GM21786 (cell line): Measurements from ENCODE around the gene DCHS1.

Source experiments
- ATAC-seq: cut with Tn5 transposase; IDR thresholded peaks from one replicate; pipeline ENCODE4 v1.9.1; 2021; ENCODE audit not compliant: unreplicated experiment

The DCHS1 gene

DNA sequence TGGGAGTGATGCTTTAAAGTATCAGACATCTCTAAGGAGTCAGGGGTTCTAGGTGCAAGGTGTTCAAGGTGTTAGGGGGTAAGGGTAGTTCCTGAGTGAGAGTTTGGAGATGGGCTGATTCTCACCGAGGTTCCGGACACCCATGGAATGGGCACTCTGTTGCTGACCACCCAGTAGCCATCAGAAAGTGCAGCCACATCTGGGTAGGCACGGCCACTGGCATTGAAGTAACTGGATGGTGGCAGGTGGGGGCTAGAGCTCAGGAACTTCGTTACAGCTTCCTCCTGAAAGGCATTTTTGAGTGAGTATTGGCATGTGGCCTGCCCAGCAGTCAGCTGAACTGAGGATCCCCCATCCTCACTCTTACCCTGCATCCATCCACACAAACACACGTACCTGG is 40.6 kb downstream of the DCHS1 start:
- ATAC-seq = no peak

DNA sequence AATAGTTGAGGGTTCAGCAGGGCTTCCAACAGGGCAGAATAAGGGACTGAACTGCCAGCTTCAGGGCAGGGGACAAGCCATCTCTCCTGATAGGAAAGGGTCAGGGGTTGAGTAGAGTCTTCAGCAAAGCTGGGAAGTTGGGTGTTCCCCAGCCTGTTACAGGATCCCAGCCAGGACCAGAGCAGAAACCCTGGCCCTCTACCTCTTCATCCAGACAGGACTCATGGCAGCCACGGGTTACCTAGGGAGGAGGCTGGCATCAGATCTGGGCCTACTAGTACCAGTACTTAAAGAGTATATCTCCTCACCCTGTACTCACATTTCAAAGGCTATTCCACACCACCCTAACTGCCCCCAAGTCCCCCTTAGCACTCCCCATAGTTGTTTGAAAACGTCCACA is 41.2 kb downstream of the DCHS1 start:
- ATAC-seq = no peak

DNA sequence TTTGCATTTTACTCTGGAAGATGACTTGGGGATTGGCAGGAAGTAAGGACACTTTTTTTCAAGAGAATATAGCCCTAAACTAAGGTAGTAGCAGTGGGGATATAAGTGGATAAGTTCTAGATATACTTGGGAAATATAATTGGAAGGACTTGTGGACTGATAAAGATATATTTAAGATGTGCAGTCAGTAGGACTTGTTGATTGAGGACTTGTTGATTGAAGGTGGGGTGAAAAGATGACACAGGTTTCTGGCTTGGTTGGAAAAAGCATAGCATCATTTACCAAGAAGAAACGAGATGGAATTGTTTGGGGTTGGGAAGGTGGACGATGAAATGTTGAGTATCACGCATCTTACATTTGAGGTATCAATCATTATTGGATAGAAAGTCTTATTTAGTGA is 42.1 kb downstream of the DCHS1 start:
- no peak for ATAC-seq

DNA sequence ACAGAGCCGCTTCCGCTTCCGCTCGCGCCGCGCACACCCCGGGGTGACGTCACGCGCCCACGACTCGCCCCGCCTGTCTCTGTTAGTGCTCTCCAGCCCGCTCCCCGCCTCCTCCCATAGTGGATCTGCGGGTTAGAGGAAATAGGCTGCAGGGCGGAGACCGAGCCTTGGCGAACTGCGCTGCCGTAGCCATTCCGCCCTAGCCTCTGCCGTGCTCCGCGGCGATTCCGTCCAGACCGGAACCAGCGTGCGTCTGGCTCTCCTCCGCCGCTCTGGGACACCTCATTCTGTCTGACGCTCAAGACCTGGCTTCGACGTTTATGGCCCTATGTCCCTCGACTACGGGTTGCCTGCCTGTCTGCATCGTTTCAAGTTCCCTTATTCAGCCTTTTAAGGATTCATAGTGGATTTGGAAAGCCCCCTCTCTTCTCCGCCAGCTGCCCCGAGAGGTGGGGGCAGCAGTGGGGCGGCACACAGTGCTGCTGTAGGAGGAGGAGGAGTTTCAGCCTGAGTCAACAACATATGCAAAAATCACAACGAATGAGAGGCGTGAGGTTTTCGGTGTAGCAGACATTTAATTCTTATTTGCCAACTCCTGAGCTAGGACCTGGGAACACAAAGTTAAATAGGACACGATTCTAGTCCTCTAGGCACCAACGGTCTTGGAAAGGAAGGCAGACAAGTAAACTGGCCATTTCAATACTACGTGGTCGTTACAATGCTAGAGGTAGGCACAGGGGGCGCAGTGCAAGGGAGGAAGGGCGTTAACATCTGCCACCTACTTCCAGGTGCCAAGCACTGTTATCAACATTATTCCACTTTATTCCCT is 43.2 kb downstream of the DCHS1 start, which contains the start of gene TAF10:
TSS of gene TAF10 (minus strand) at position 4 of the 829 bp plus-strand sequence. CDS start 27 bp downstream, outside the sequence.
- ATAC-seq = peak; percentile 91

DNA sequence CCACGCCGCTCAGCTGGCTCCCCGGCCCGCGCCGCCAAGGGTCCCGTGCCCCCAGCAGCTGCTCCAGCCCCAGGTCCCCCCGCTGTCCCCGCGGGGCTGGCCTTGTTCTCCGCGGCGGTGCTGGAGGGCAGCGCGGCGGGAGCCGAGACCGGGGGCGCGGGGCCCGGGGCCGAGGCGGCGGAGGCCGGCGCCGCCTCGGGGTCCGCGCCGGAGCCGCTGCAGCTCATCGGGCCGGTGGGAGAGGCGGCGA is 43.7 kb downstream of the DCHS1 start:
- no peak for ATAC-seq

DNA sequence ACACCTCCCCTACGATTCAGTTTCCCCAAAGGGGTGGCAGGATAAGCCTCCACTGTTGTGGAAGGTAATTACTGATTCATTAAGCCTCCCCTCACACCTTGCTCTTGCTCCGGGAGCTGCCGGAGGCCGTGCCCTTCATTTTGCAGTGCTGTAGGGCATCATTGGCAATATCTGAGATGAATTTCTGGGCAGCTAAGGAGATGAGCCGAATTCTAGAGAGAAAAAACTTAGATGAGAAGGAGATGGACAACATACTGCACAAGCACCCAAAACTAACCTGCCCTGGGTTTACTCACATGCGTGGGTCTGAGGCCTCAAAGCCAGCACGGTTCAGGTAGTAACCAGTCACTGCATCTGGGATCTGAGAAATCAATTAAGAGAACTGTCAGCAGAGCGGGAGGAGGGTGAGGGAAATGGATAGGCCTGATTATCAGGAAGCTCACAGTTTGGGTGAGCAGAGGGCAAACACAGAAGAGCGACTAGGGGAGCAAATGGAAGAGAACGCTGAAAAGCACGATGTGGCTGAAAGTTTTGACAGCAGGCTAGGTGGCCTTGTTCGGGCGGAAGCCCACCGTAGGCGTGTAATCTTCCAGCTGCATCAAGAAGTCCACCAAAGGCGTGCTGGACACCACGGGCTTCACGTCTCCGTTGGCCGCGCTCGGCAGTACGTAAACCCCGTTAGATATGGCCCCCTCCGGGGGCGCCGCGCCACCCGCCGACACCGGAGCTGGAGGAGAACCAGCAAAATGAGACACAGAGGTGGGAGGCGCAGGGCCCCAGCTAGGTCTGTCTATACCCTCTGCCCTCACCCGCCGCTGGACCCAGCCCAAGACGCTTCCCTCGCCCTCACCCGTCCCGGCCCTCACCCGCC is 44.3 kb downstream of the DCHS1 start:
- ATAC-seq = no peak

DNA sequence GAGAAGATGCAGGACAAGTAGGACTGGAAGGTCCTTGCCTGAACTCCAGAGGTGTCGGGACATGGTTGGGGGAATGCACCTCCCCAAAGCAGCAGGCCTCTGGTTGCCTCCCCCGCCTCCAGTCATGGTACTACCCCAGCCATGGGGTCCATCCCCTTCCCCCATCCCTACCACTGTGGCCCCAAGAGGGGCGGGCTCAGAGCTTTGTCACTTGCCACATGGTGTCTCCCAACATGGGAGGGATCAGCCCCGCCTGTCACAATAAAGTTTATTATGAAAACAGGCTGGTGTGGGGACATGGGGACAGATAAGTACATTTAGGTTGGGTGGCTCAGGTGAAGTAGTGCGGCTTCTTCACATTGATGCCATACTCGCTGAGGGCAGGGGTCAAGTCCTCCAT is 45.0 kb downstream of the DCHS1 start:
- no peak for ATAC-seq

DNA sequence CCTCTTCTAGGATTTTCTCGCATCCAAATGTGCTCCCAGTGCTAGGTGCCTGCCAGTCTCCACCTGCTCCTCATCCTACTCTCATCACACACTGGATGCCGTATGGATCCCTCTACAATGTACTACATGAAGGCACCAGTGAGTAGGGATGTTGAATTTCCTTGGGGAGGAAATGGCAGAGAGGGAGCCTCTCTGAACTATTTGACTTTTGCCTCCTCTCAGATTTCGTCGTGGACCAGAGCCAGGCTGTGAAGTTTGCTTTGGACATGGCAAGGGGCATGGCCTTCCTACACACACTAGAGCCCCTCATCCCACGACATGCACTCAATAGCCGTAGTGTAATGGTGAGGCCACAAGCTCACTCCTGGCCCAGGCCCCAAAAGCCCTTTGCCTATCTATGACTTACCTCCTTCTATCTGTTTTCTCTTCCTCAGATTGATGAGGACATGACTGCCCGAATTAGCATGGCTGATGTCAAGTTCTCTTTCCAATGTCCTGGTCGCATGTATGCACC is 46.0 kb downstream of the DCHS1 start:
- ATAC-seq = no peak

DNA sequence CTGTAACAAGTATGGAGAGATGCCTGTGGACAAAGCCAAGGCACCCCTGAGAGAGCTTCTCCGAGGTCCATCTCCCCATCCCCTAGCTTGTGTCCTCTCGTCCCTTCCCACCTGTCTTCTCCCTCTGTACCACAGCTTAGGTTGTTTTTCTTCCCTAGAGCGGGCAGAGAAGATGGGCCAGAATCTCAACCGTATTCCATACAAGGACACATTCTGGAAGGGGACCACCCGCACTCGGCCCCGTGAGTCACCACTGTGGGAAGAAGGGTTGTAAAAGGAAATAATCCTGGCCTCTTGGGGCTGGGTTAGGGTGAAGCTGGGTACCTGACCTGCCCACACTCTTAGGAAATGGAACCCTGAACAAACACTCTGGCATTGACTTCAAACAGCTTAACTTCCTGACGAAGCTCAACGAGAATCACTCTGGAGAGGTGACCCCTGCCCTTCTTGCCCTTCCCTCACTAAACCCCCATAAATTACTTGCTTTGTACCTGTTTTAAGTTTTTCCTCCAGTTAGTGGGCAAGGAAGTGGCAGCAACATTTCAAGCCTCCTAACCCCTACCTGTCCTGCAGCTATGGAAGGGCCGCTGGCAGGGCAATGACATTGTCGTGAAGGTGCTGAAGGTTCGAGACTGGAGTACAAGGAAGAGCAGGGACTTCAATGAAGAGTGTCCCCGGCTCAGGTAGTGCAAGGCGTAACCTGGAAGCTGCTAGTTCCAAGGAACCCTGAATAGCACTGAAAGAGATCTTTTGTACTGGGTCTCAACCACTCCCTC is 46.7 kb downstream of the DCHS1 start:
- ATAC-seq = no peak

DNA sequence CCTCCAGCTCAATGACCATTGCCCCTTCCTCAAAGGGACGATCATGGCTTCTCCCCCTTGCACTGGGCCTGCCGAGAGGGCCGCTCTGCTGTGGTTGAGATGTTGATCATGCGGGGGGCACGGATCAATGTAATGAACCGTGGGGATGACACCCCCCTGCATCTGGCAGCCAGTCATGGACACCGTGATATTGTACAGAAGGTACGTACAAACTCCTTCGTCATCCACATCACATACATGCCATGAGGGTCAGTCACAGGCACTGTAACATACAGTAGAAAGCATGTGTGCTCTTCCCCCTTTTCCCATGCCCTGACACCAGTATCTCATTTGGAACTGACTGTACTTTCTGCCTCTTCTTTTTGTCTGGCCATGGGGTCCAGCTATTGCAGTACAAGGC is 47.6 kb downstream of the DCHS1 start:
- ATAC-seq = no peak

DNA sequence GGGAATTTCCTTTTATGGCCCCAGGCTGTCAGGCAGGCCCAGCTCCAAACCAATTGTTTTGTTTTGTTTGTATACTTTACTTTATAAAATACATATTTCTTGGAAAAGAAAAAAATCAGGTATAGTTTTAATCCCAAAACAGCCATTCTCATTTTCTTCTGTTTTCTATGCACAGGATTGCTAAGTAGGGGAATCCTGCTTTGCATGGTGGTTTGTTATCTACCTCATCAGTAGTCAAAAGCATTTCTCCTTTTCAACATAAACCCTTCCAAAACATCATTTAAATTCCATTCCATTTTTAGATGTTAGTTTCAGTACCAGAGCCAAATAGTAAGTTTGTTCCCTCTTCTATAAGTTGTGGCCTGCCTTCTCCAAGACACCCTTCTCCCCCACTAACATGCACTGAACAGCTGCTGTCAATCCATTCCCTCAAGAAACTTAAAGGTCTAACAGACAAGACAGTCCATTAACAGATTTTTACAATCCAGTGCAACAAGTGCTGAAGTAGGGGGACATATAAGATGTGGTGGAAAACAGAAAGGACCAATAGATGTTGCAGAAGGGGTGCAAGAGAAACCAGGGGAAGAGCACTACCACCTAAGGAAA is 48.3 kb downstream of the DCHS1 start:
- no peak for ATAC-seq

DNA sequence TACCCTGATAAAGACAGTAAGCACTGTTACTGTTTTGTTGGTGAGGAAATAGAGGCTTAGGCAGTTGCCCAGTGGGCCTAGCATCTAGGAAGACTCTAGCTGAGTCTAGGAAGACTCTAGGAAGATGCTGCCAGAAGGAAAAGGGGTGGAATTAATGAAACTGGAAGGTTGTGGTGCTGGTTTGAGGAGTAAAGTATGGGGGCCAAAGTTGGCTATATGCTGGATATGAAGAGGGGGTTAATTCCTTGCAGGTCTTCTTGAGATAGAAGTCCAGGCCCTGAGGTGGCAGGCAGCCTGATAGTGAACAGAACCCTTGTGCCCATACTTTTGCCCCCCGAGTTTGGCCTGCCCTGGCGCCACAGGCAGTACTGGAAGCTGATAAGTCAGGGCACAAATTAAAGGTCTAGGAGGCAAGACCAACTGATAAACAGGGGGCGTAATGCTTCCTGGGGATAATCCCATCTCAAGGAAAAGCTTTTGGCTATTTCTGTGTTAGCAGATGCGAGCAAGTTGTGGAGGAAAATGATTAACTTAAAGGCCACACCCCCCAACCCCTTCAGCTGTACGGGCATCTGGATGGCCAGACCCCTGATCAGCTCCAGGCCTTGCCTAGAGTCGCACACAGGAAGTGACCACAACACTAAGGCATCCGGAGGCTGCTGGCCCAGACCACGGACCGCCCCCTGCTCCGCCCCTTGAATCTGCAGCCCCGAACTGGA is 49.0 kb downstream of the DCHS1 start:
- ATAC-seq = peak; percentile 54

DNA sequence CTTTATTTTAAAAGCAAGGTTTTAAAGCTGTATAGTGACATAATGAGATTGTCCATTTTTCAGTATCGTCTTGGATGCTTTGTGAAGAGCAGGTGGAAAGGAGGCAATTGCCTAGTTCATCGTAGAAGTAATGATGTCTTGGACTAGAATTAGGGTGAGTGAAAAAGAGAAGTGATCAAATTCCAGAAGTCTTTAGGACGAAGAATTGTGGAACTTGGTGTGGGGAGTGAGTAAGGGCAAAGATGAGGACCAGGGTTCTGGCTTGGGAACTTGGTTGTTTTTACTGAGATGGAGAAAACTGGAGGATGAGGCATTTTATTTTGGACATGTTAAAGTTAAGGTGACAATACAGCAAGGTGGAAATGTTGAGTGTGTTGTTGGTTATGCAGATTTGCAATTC is 50.8 kb downstream of the DCHS1 start:
- no peak for ATAC-seq

DNA sequence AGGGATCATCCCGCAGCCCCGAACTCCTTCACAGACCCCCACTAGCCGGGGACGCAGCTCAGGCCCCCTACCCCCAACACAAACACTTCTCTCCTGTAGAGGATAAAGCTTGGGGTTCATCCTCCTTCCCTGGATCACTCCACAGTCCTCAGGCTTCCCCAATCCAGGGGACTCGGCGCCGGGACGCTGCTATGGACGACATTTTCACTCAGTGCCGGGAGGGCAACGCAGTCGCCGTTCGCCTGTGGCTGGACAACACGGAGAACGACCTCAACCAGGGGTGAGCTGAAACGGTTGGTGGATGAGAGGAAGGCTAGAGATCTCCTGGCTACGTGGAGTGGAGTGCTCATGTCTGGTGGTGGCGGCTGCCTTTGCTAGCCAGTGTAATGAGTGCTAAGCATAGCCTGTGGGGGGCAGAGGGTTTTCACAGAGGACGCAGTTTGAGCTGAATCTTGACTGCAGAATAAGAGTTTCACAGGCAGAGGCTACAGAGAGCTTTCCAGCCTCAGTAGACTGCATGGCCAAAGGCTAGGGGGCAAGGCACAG is 51.5 kb downstream of the DCHS1 start:
- ATAC-seq = peak; percentile 38

DNA sequence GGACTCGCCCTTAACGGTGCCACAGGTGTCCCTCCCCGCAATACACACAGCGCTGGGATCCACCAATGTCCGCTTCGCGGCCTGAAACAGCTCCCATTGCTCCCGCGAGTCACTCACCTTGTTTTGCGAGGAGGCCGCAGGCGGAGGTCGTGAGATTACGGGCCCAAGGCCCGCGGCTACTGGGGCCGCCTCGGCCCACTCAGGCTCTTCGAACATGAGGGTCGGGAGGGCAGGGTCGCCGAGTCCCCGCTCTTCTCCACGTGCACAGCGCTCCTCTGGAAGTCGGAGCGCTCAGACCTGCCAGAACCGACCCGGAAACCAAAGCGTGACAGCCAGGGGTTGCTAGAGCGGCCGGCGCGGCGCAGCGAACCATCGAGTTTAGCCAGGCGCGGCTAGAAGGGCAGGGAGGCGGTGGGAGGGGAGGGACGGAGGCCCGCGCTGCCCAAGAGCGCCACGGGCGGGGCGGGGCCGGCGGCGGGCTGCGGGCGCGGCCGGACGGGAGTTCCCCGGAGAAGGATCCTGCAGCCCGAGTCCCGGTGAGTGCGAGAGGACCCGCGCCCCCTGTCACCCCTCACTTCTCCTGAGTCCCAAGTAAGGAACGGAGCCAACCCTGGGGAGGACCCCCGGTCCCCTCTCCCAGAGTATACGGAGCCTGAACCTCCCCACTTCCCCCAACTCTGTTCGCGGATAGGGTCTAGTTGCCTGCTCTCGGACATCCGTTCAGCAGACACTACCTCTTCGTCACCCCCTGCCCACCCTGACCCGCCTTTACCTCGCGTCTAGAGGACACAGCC is 52.1 kb downstream of the DCHS1 start, which contains the start of the genes ILK and RRP8:
TSS of gene ILK (plus strand) at position 488 of the 794 bp plus-strand sequence. CDS start 498 bp downstream, outside the sequence.
TSS of gene RRP8 (minus strand) at position 330 of the 794 bp plus-strand sequence. CDS start at position 216, 114 bp downstream.
- peak; percentile 58 for ATAC-seq

DNA sequence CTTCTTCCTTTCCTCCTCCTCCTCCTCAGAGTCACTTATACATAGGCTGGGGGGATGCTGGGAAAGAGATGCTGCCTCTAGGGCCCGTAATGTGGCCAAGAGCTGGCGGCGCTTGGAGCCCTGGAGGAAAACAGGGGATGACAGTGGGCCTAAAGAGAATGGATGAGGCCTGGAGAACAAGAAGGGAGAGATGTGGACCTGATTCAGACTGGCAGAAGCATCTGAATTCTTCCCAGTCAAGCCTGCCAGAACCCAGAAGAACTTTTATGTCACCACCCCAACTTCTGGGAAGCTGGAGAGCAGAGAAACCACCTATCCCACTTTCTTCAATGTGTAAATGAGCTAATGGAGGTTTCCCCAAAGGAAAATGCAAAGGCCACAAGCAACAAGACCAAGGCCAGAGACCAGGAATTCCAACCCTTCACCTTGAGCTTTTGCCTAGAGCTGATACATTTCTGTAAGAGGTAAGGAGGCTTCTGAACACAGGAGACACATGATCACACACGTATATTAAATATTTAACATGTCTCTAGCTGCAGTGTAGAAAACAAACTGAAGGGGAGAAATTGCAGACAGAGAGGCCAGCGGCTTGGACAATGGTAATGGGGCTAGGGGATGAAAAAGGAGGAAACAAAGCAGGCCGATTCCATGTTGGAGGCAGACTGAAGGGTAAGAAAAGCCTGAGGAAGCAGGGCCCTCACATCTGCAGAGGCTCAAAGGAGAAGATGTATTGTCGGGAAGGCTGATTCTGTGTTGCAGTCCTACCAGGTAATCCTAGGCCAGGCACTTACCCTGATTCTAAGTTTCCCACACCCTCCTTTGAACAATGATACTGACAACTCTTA is 53.3 kb downstream of the DCHS1 start:
- no peak for ATAC-seq

DNA sequence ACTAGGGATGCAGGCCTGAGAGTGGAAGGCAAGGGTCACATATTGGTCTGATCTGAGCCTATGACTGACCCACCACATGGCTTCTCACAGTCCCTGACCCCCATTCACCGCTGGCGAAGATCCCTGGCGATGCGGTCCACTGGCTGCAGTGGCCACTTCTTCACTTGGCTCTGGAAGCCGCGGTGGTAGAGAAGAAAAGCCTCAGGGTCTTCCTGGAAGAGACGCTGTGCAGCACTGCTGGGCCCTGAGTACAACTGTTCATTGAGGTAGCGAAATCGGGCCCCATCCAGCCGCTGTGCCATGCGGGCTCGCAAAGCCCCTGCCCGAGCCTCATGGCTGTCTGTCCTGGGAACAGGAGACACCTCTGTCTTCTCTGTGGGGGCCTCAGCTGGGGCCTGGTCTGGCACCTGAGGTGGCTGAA is 54.6 kb downstream of the DCHS1 start:
- ATAC-seq = no peak

DNA sequence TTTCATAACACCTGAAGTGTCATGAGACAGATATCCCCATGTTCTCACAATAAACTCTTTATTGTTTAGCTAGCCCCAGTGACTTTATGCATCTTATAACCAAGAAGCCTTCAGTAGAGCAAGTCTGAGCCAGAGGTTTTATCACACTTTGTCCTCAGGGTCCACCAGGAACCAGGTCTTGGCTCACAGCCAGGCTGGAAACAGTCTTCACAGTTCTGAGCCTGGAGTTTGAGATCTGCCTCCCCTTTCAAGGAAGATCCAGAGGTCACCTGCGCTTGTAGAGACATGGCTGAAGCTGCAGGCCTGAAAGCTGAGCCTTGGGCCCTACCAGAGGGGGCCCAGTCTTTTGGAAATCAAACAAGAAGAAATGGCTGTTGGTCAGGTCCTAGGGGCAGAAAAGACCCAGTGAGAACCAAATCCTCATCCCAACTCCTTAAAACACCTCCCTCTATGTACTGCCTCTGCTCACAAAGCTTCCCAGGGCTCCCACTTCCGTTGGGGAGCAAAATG is 55.7 kb downstream of the DCHS1 start:
- ATAC-seq = no peak
